K562 (cell line): ENCODE data around the gene LRRC26. TPM values are rescaled to one million over a fixed set of nuclear protein-coding genes. Genes with fewer than 3 reads are reported as not detected.
A peak's percentile ranks its signal among the peaks of the same experiment; 100 is the strongest.

Experiments
- ATF6 ChIP-seq: sonication (generic); formaldehyde crosslinking; IDR thresholded peaks from 2 replicates; pipeline ENCODE4 v1.4.0; 2020; ENCODE audit warnings: mild to moderate bottlenecking, missing genetic modification reagents
- CEBPB ChIP-seq: fragments of 450-650 bp; IDR thresholded peaks from 2 replicates; pipeline ENCODE4 v1.6.1; 2016; ENCODE audit warnings: missing genetic modification characterization, missing compliant biosample characterization
- DACH1 ChIP-seq: fragments of 450-650 bp; IDR thresholded peaks from 2 replicates; pipeline ENCODE4 v1.6.1; 2018; ENCODE audit not compliant: partially characterized antibody
- DDX20 ChIP-seq: fragments of 450-650 bp; IDR thresholded peaks from 2 replicates; pipeline ENCODE4 v1.6.1; 2016; ENCODE audit warnings: missing genetic modification characterization, low read depth, mild to moderate bottlenecking, missing compliant biosample characterization, moderate library complexity
- DPF2 ChIP-seq: fragments of 450-650 bp; IDR thresholded peaks from 2 replicates; pipeline ENCODE4 v1.6.1; 2016
- GMEB1 ChIP-seq: fragments of 250-450 bp; sonication (Bioruptor Pico); IDR thresholded peaks from 2 replicates; pipeline ENCODE4 v1.4.0; 2020; ENCODE audit warnings: mild to moderate bottlenecking
- HCFC1 ChIP-seq: IDR thresholded peaks from 2 replicates; pipeline ENCODE4 v1.6.1; 2012; ENCODE audit warnings: low read depth, low read length, improper control_type of control experiment
- JUND ChIP-seq, 2 experiments: IDR thresholded peaks; 2 replicates in 1 of 2; 3 replicates in 1 of 2; pipeline ENCODE4 v1.6.1; 2011; ENCODE audit warnings: borderline replicate concordance in 2 of 2, low read depth in 2 of 2, low read length in 2 of 2, improper control_type of control experiment in 1 of 2, missing biosample characterization in 1 of 2, missing genetic modification characterization in 1 of 2, missing genetic modification reagents in 1 of 2
- LCOR ChIP-seq: sonication (generic); formaldehyde crosslinking; IDR thresholded peaks from 2 replicates; pipeline ENCODE4 v1.8.0; 2022; ENCODE audit warnings: mild to moderate bottlenecking, missing genetic modification reagents
- PRMT5 ChIP-seq: sonication (generic); formaldehyde crosslinking; IDR thresholded peaks from 2 replicates; pipeline ENCODE4 v1.5.0; 2020; ENCODE audit warnings: missing genetic modification reagents
- RBM25 ChIP-seq: fragments of 200-400 bp; formaldehyde crosslinking; IDR thresholded peaks from 2 replicates; pipeline ENCODE4 v1.6.1; 2018; ENCODE audit warnings: low read length, low read depth, moderate library complexity; ENCODE audit not compliant: severe bottlenecking
- SP2 ChIP-seq: IDR thresholded peaks from 2 replicates; pipeline ENCODE4 v1.6.1; 2011; ENCODE audit warnings: mild to moderate bottlenecking, low read depth, low read length, moderate library complexity; ENCODE audit not compliant: poor library complexity, severe bottlenecking; ENCODE audit errors: extremely low read depth
- SREBF2 ChIP-seq: sonication (generic); formaldehyde crosslinking; IDR thresholded peaks from 2 replicates; pipeline ENCODE4 v1.4.0; 2020; ENCODE audit warnings: mild to moderate bottlenecking, missing genetic modification reagents
- TAF9B ChIP-seq: fragments of 450-650 bp; IDR thresholded peaks from 2 replicates; pipeline ENCODE4 v1.6.1; 2018; ENCODE audit warnings: mild to moderate bottlenecking; ENCODE audit not compliant: partially characterized antibody
- ZBTB8A ChIP-seq: fragments of 450-650 bp; IDR thresholded peaks from 2 replicates; pipeline ENCODE4 v1.6.1; 2018; ENCODE audit warnings: mild to moderate bottlenecking, moderate library complexity; ENCODE audit not compliant: partially characterized antibody
- ZNF143 ChIP-seq: sonication (generic); formaldehyde crosslinking; IDR thresholded peaks from 2 replicates; pipeline ENCODE4 v1.9.0; 2022; ENCODE audit warnings: mild to moderate bottlenecking, missing genetic modification reagents
- ZNF165 ChIP-seq: fragments of 250-450 bp; sonication (Bioruptor Pico); IDR thresholded peaks from 2 replicates; pipeline ENCODE4 v1.4.0; 2020; ENCODE audit warnings: borderline replicate concordance
- ZNF175 ChIP-seq: fragments of 200-800 bp; sonication (Bioruptor generic); IDR thresholded peaks from 2 replicates; pipeline ENCODE4 v1.6.1; 2016; ENCODE audit warnings: low read depth, mild to moderate bottlenecking, missing genetic modification characterization, missing compliant biosample characterization
- ZNF507 ChIP-seq: conservative IDR thresholded peaks from 2 replicates; pipeline ENCODE4 v1.6.1; 2017; ENCODE audit warnings: missing genetic modification characterization, missing compliant biosample characterization
- ZNF609 ChIP-seq: sonication (generic); formaldehyde crosslinking; IDR thresholded peaks from 2 replicates; pipeline ENCODE4 v1.8.1; 2023; ENCODE audit warnings: missing genetic modification reagents, mild to moderate bottlenecking, borderline replicate concordance
- polyA plus RNA-seq, 8 experiments: library from polyadenylated mRNA; depleted of rRNA in 4 of 8; stranded (reverse) in 5 of 8; unstranded in 3 of 8; fragments of >200 nt; fragmentation: Nextera tagmentation in 2 of 8; fragmentation: Illumina TruSeq in 1 of 8; extraction: Ambion mirVana in 2 of 8; extraction: Trizol in 1 of 8; gene quantifications; 2 replicates each; pipeline versions ENCODE4 v1.2.1 to v1.2.3, GENCODE V29; 2011 to 2014; ENCODE audit warnings: inconsistent platforms in 1 of 8, missing spikeins in 1 of 8
- total RNA-seq, 7 experiments: library from RNA; depleted of rRNA in 6 of 7; stranded (reverse); fragments of >200 nt in 6 of 7; fragmentation: Illumina TruSeq in 2 of 7; extraction: Trizol in 2 of 7; gene quantifications; 2 replicates each; pipeline versions ENCODE4 v1.2.1 to v1.2.3, GENCODE V29; 2011 to 2021; ENCODE audit warnings: low replicate concordance in 1 of 7

LRRC26 gene
- total and polyA plus RNA-seq, 9 of the 15 experiments (the other 6 are each of a cell fraction or from before 2014, with no cell fraction given): not detected

- TF ChIP-seq ZNF609 (CRISPR knock-in tag): no peak
- TF ChIP-seq JUND (IDR thresholded peaks at IDR 0.05; ENCODE audit: borderline replicate concordance, low read depth, low read length): no peak
- no peak for TF ChIP-seq JUND (tag; IDR thresholded peaks at IDR 0.05; ENCODE audit: borderline replicate concordance, low read depth, low read length)
- TF ChIP-seq ZNF165 (CRISPR knock-in tag): 0 out of 2 replicates have a peak, but pooled peaks have one; percentile 42
- TF ChIP-seq LCOR (CRISPR knock-in tag): 0 out of 2 replicates have a peak, but pooled peaks have one; percentile 36
- TF ChIP-seq ZNF143 (CRISPR knock-in tag): no peak
- no peak for TF ChIP-seq DDX20 (tag)
- no peak for TF ChIP-seq HCFC1
- TF ChIP-seq RBM25: no peak
- TF ChIP-seq TAF9B: no peak
- no peak for TF ChIP-seq PRMT5 (CRISPR knock-in tag)
- TF ChIP-seq GMEB1: no peak
- TF ChIP-seq ZBTB8A: no peak
- TF ChIP-seq ATF6 (CRISPR knock-in tag): 0 out of 2 replicates have a peak, but pooled peaks have one; percentile 35
- no peak for TF ChIP-seq ZNF507 (tag)
- no peak for TF ChIP-seq DPF2
- TF ChIP-seq SREBF2 (CRISPR knock-in tag): 0 out of 2 replicates have a peak, but pooled peaks have one; percentile 42
- no peak for TF ChIP-seq CEBPB (tag)
- TF ChIP-seq SP2: no peak
- no peak for TF ChIP-seq DACH1
- no peak for TF ChIP-seq ZNF175 (CRISPR knock-in tag)
These were observed 41.5 kb downstream of the LRRC26 start (continued) for GRCh38 chr9:137128158-137128861.
